K562 (cell line): Measurements from ENCODE around the gene PRUNE1. TPM values are rescaled to one million over a fixed set of nuclear protein-coding genes. Genes with fewer than 3 reads are reported as not detected.

ENCODE experiments used
- BMI1 ChIP-seq: fragments of 150-350 bp; IDR thresholded peaks from 2 replicates; pipeline ENCODE4 v1.6.1; 2014; ENCODE audit warnings: low read length
- CAMTA2 ChIP-seq: fragments of 250-450 bp; sonication (Bioruptor Pico); conservative IDR thresholded peaks from 2 replicates; pipeline ENCODE4 v1.5.1; 2022
- CBFA2T2 ChIP-seq: fragments of 450-650 bp; conservative IDR thresholded peaks from 2 replicates; pipeline ENCODE4 v1.6.1; 2017; ENCODE audit warnings: mild to moderate bottlenecking
- CBX1 ChIP-seq: sonication (generic); IDR thresholded peaks from 2 replicates; pipeline ENCODE4 v1.6.1; 2016; ENCODE audit warnings: antibody characterized with exemption, low read depth, mild to moderate bottlenecking
- DLX4 ChIP-seq: fragments of 250-450 bp; sonication (Bioruptor Pico); IDR thresholded peaks from 2 replicates; pipeline ENCODE4 v1.6.1; 2021; ENCODE audit warnings: mild to moderate bottlenecking
- DNMT1 ChIP-seq: fragments of 450-650 bp; IDR thresholded peaks from 2 replicates; pipeline ENCODE4 v1.6.1; 2016; ENCODE audit warnings: antibody characterized with exemption, mild to moderate bottlenecking
- HDAC8 ChIP-seq: fragments of 450-650 bp; IDR thresholded peaks from 2 replicates; pipeline ENCODE4 v1.6.1; 2016; ENCODE audit warnings: mild to moderate bottlenecking, missing genetic modification characterization, moderate library complexity, missing compliant biosample characterization
- HLTF ChIP-seq: fragments of 450-650 bp; IDR thresholded peaks from 2 replicates; pipeline ENCODE4 v1.6.1; 2016
- KLF13 ChIP-seq: fragments of 450-650 bp; IDR thresholded peaks from 2 replicates; pipeline ENCODE4 v1.6.1; 2016; ENCODE audit warnings: missing genetic modification characterization, low read depth, mild to moderate bottlenecking, missing compliant biosample characterization, moderate library complexity, borderline replicate concordance
- MCM7 ChIP-seq, 2 experiments: fragments of 450-650 bp; IDR thresholded peaks; 2 replicates each; pipeline ENCODE4 v1.6.1; 2016 to 2018
- MEF2A ChIP-seq: IDR thresholded peaks from 2 replicates; pipeline ENCODE4 v1.6.1; 2011; ENCODE audit warnings: low read depth, mild to moderate bottlenecking, low read length, moderate library complexity; ENCODE audit not compliant: control insufficient read depth
- MLLT1 ChIP-seq, 2 experiments: fragments of 450-650 bp; IDR thresholded peaks; 2 replicates each; pipeline ENCODE4 v1.6.1; 2016
- MTA2 ChIP-seq: fragments of 450-650 bp; IDR thresholded peaks from 2 replicates; pipeline ENCODE4 v1.6.1; 2016; ENCODE audit warnings: low read depth
- NR0B1 ChIP-seq: fragments of 450-650 bp; IDR thresholded peaks from one replicate; pipeline ENCODE4 v1.6.1; 2018; ENCODE audit warnings: mild to moderate bottlenecking, moderate library complexity; ENCODE audit not compliant: partially characterized antibody
- NUFIP1 ChIP-seq: fragments of 450-650 bp; IDR thresholded peaks from 2 replicates; pipeline ENCODE4 v1.6.1; 2018; ENCODE audit not compliant: partially characterized antibody
- POLR2AphosphoS5 ChIP-seq: IDR thresholded peaks from 2 replicates; pipeline ENCODE4 v1.6.1; 2011; ENCODE audit warnings: mild to moderate bottlenecking, low read depth, low read length, moderate library complexity; ENCODE audit not compliant: control insufficient read depth, insufficient read depth
- PYGO2 ChIP-seq: fragments of 450-650 bp; IDR thresholded peaks from 2 replicates; pipeline ENCODE4 v1.6.1; 2016; ENCODE audit warnings: mild to moderate bottlenecking, missing genetic modification characterization, moderate library complexity, missing compliant biosample characterization
- RBM17 ChIP-seq: fragments of 200-400 bp; formaldehyde crosslinking; IDR thresholded peaks from 2 replicates; pipeline ENCODE4 v1.6.1; 2017; ENCODE audit warnings: low read depth, mild to moderate bottlenecking, low read length, borderline replicate concordance
- RBM34 ChIP-seq: fragments of 200-400 bp; formaldehyde crosslinking; IDR thresholded peaks from 2 replicates; pipeline ENCODE4 v1.6.1; 2018; ENCODE audit warnings: low read length, borderline replicate concordance; ENCODE audit not compliant: insufficient read depth
- SMARCA4 ChIP-seq: fragments of 450-650 bp; IDR thresholded peaks from 2 replicates; pipeline ENCODE4 v1.6.1; 2016
- SREBF1 ChIP-seq: fragments of 150-350 bp; IDR thresholded peaks from 2 replicates; pipeline ENCODE4 v1.6.1; 2014; ENCODE audit warnings: antibody characterized with exemption, low read depth, low read length, borderline replicate concordance
- STAT5B ChIP-seq: fragments of 250-450 bp; sonication (Bioruptor Pico); IDR thresholded peaks from 2 replicates; pipeline ENCODE4 v1.8.0; 2021; ENCODE audit warnings: mild to moderate bottlenecking, inconsistent platforms
- TAF1 ChIP-seq: IDR thresholded peaks from 2 replicates; pipeline ENCODE4 v1.6.1; 2011; ENCODE audit warnings: mild to moderate bottlenecking, low read length, moderate library complexity; ENCODE audit not compliant: insufficient read depth, control insufficient read depth, severe bottlenecking; ENCODE audit errors: extremely low read depth
- ZBED1 ChIP-seq: IDR thresholded peaks from 2 replicates; pipeline ENCODE4 v1.6.1; 2014
- ZFPM2 ChIP-seq: fragments of 250-450 bp; sonication (Bioruptor Pico); IDR thresholded peaks from 2 replicates; pipeline ENCODE4 v1.5.1; 2022; ENCODE audit warnings: mild to moderate bottlenecking
- ZNF174 ChIP-seq: fragments of 250-450 bp; sonication (Bioruptor Pico); IDR thresholded peaks from 2 replicates; pipeline ENCODE4 v1.4.0; 2020; ENCODE audit warnings: mild to moderate bottlenecking
- ZNF175 ChIP-seq: fragments of 200-800 bp; sonication (Bioruptor generic); IDR thresholded peaks from 2 replicates; pipeline ENCODE4 v1.6.1; 2016; ENCODE audit warnings: low read depth, mild to moderate bottlenecking, missing genetic modification characterization, missing compliant biosample characterization
- ZNF239 ChIP-seq: fragments of 250-450 bp; sonication (Bioruptor Pico); IDR thresholded peaks from 2 replicates; pipeline ENCODE4 v1.4.0; 2020; ENCODE audit warnings: mild to moderate bottlenecking
- ZNF583 ChIP-seq: fragments of 250-450 bp; sonication (Bioruptor Pico); IDR thresholded peaks from 2 replicates; pipeline ENCODE4 v1.4.0; 2020
- polyA plus RNA-seq, 8 experiments: library from polyadenylated mRNA; depleted of rRNA in 4 of 8; stranded (reverse) in 5 of 8; unstranded in 3 of 8; fragments of >200 nt; fragmentation: Nextera tagmentation in 2 of 8; fragmentation: Illumina TruSeq in 1 of 8; extraction: Ambion mirVana in 2 of 8; extraction: Trizol in 1 of 8; gene quantifications; 2 replicates each; pipeline versions ENCODE4 v1.2.1 to v1.2.3, GENCODE V29; 2011 to 2014; ENCODE audit warnings: inconsistent platforms in 1 of 8, missing spikeins in 1 of 8
- total RNA-seq, 7 experiments: library from RNA; depleted of rRNA in 6 of 7; stranded (reverse); fragments of >200 nt in 6 of 7; fragmentation: Illumina TruSeq in 2 of 7; extraction: Trizol in 2 of 7; gene quantifications; 2 replicates each; pipeline versions ENCODE4 v1.2.1 to v1.2.3, GENCODE V29; 2011 to 2021; ENCODE audit warnings: low replicate concordance in 1 of 7

The PRUNE1 gene
- total and polyA plus RNA-seq, 9 of the 15 experiments (the other 6 are each of a cell fraction or from before 2014, with no cell fraction given), result 16.7 to 48.3 (median 26.2) TPM

- TF ChIP-seq MLLT1 (IDR thresholded peaks at IDR 0.05), result peak in 1 of 2 experiments; percentile 98; a peak in 2 of 4 replicates
- TF ChIP-seq SMARCA4, result no peak
- TF ChIP-seq PYGO2 (tag), result no peak
- TF ChIP-seq STAT5B, result no peak
- no peak for TF ChIP-seq KLF13
- peak; percentile 57; the same call in 1 of the 2 replicates for TF ChIP-seq ZNF583 (CRISPR knock-in tag)
- TF ChIP-seq ZNF174 (CRISPR knock-in tag), result no peak
- no peak for TF ChIP-seq DNMT1
- TF ChIP-seq MTA2, result no peak
- no peak for TF ChIP-seq CBFA2T2
- TF ChIP-seq TAF1, result peak; percentile 14
- no peak for TF ChIP-seq DLX4
- TF ChIP-seq RBM34, result no peak
- no peak for TF ChIP-seq ZNF239
- no peak for TF ChIP-seq ZBED1
- no peak for TF ChIP-seq NUFIP1
- TF ChIP-seq NR0B1, result no peak
- TF ChIP-seq HLTF, result no peak
- TF ChIP-seq ZFPM2 (CRISPR knock-in tag), result no peak
- TF ChIP-seq HDAC8 (tag), result no peak
- no peak for TF ChIP-seq CBX1
- no peak for TF ChIP-seq ZNF175 (CRISPR knock-in tag)
- TF ChIP-seq CAMTA2 (CRISPR knock-in tag), result no peak
- TF ChIP-seq MEF2A, result no peak
- TF ChIP-seq RBM17, result no peak
- TF ChIP-seq BMI1, result no peak
- TF ChIP-seq SREBF1, result no peak
- TF ChIP-seq POLR2AphosphoS5, result peak; percentile 29; the same call in 1 of the 2 replicates
- TF ChIP-seq MCM7 (IDR thresholded peaks at IDR 0.05), result no peak
Observed at GRCh38 chr1:150979092-150980056, 28.9 kb upstream of the PRUNE1 start (continued).
